Loucy (cell line): ENCODE measurements around the gene RHOB.

Experiments used
- EZH2phosphoT487 ChIP-seq: fragments of 200-600 bp; IDR thresholded peaks from 2 replicates; pipeline ENCODE4 v1.6.1; 2018; ENCODE audit warnings: antibody characterized with exemption, mild to moderate bottlenecking, moderate library complexity, borderline replicate concordance
- TF ChIP-seq, protein P1 (sequence below): fragments of 200-600 bp; sonication (generic); conservative IDR thresholded peaks from 2 replicates; pipeline ENCODE4 v1.5.1; 2014; ENCODE audit warnings: mild to moderate bottlenecking, antibody characterized with exemption, low read length

- TF ChIP-seq, protein P1, sequence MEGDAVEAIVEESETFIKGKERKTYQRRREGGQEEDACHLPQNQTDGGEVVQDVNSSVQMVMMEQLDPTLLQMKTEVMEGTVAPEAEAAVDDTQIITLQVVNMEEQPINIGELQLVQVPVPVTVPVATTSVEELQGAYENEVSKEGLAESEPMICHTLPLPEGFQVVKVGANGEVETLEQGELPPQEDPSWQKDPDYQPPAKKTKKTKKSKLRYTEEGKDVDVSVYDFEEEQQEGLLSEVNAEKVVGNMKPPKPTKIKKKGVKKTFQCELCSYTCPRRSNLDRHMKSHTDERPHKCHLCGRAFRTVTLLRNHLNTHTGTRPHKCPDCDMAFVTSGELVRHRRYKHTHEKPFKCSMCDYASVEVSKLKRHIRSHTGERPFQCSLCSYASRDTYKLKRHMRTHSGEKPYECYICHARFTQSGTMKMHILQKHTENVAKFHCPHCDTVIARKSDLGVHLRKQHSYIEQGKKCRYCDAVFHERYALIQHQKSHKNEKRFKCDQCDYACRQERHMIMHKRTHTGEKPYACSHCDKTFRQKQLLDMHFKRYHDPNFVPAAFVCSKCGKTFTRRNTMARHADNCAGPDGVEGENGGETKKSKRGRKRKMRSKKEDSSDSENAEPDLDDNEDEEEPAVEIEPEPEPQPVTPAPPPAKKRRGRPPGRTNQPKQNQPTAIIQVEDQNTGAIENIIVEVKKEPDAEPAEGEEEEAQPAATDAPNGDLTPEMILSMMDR = no peak
- no peak for TF ChIP-seq EZH2phosphoT487
Observed at GRCh38 chr2:20484034-20484617, 37.3 kb downstream of the RHOB start.
